SW 1271 (cell line): ENCODE data around the gene TCF7.
A peak's percentile ranks its signal among the peaks of the same experiment; 100 is the strongest.

Experiments used
- DNase-seq, 2 experiments: peaks; one replicate each; lab custom pipeline; 2025; lab: John Stamatoyannopoulos, UW

TCF7 gene

GRCh38 chr5:134131165-134131564 lies 16.7 kb downstream of the TCF7 start:
- no peak for DNase-seq

GRCh38 chr5:134131578-134132350 lies 17.3 kb downstream of the TCF7 start:
- no peak for DNase-seq

GRCh38 chr5:134132372-134133187 lies 18.1 kb downstream of the TCF7 start:
- DNase-seq = no peak

GRCh38 chr5:134133188-134133994 lies 18.9 kb downstream of the TCF7 start:
- DNase-seq = no peak

GRCh38 chr5:134133995-134134541 lies 19.6 kb downstream of the TCF7 start:
- no peak for DNase-seq

- no peak for DNase-seq
These were observed 20.7 kb downstream of the TCF7 start for GRCh38 chr5:134135091-134135655.

GRCh38 chr5:134136221-134136631 lies 21.7 kb downstream of the TCF7 start:
- DNase-seq = no peak

GRCh38 chr5:134136771-134137170 lies 22.3 kb downstream of the TCF7 start:
- no peak for DNase-seq

- peak in 1 of 2 experiments; percentile 23 for DNase-seq
These were observed 24.2 kb downstream of the TCF7 start for GRCh38 chr5:134138416-134139376.

- no peak for DNase-seq
These were observed 24.9 kb downstream of the TCF7 start for GRCh38 chr5:134139377-134139851.

GRCh38 chr5:134139891-134140469 lies 25.5 kb downstream of the TCF7 start:
- DNase-seq = no peak

- peak; percentile 16 to 65 for DNase-seq
These were observed 26.2 kb downstream of the TCF7 start for GRCh38 chr5:134140530-134141201.

- DNase-seq = no peak
These were observed 27.0 kb downstream of the TCF7 start for GRCh38 chr5:134141331-134142050.

GRCh38 chr5:134142052-134142451 lies 27.6 kb downstream of the TCF7 start:
- DNase-seq = no peak

- DNase-seq = no peak
These were observed 28.3 kb downstream of the TCF7 start for GRCh38 chr5:134142806-134143205.

GRCh38 chr5:134143431-134143830 lies 28.9 kb downstream of the TCF7 start:
- DNase-seq = no peak

- no peak for DNase-seq
These were observed 29.8 kb downstream of the TCF7 start for GRCh38 chr5:134143944-134144941.
